HG03460 (cell line): ENCODE data around the gene FGD5.
"Not testable (repeated sequence)": the region's sequence is repeated elsewhere in the genome, so short reads cannot be mapped to it uniquely, and the experiment has no call there.

Experiments
- ATAC-seq: cut with Tn5 transposase; IDR thresholded peaks from one replicate; pipeline ENCODE4 v1.9.1; 2021; ENCODE audit not compliant: unreplicated experiment

FGD5 gene

DNA sequence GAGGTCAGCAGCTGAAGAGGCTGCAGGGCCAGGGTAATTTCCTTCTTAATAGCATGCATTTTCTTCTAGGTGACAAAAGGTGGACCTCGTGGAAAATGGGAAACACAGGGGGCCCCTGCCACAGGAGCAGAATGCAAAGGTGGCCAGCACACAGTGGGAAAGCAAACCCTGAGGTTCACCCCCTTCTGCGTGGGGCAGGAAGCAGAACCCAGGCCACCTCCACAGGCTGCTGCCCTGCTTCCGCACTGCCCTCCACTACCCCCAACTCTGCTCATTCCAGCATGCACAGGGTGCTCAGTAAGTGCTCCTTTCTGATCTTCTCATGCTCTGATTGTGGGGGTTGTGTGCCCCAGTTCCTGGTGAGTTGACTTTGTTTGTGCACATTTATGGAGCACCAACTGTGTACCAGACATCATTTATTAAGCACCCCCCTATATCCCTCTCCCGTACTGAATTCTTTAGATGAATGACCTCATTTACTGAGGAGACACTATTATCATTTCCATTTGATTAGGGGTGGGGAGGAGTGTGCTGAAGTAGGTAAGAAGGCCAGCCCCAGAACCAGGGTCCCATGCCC lies 12.7 kb upstream of the FGD5 start:
- no peak for ATAC-seq

DNA sequence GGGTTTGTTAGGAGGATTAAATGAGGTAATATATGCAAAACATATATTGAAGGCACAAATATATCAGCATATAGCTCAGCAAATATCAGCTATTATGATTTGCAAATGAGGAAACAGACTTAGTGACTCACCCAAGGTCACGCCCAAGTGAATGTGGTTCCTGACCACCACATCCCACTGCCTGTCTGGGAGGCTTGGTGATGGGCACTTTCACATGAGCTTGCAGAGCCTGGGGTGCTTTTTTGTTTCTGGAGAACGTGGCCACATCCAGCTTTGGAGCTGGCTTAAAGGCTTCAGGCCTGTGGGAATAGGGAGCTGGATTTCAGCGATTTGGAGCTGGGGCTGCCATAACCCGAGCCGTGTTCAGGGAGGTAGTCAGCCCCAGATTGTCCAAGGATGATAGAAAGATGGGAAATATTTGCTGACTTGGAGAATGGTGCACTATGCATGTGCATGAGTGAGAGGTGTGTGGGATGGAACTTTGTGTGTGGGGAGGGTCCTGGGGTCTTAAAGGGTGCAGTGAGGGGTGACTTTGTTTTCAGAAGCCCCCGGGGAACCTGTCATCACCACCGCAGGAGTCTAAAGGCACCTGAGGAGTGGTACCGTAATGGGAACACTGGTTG lies 12.0 kb upstream of the FGD5 start:
- no peak for ATAC-seq

DNA sequence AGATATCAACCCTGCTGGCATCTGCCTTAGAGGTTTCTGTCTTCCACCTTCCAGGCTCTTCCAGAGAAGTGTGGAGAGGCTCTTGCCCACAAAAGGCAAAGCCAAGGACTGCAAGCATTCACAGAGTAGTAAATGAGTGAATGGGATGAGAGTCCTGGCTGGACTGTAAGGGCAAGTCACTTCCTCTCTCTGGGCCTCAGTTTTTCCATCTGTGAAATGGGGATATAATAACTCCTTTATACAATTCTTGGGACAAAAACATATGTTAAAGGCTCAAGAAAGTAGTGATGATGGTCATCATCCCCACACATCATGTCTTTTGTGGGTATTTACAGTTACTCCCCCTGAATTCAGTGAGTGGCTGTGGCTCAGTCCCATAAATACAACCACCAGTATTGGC lies 10.7 kb upstream of the FGD5 start:
- ATAC-seq = no peak

DNA sequence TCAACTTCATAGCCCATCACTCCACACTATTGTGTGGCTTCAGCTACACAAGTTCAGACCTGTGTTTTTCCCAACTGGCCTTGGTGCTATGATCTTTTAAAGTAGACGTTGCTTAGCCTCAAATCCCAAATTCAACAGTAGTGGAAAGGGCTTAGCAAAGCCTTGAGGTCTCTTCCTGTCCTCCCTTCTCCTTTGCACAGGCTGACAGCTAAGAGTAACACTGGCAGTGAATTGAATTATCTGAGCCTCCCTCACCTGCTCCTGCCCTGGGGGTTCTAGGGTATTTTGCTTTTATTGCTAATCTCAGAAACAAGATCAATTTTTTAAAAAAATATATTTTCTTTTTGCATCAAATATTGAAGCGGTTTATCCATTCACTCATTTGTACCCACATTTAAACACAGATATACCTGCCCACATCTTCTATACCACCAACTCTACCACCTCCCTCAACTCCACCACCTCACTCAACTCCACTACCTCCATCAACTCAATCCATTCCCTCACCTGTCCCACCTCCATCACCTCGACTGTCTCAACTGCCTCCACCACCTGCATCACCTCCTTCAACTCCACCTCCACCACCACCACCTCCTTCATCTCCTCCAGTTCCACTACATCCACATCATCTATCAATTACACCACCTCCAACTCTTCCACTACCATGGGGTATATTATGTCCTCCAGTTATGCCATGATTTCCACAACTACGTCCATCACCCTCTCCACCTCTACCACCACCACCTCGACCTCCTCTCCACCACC lies 10.1 kb upstream of the FGD5 start:
- no peak for ATAC-seq

DNA sequence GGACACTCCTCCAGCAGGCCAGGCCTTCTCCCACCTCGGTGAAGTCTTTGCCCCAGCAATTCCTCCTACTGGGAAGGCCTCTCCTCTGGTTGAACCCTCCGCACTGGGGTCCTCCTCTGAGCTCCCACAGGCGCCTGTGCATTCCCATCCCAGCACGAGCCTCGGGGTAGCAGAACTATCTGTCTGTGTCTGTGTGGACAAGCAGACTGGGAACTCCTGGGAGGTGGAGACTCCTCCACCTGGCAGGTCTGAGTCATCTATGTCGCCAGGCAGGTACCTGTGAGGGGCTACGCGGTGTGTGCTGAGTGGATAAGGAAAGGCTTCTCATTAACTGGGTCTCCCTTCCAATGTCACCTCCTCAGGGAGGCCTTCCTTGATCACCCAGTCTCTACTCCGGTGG lies 9.2 kb upstream of the FGD5 start:
- not testable (repeated sequence) for ATAC-seq

DNA sequence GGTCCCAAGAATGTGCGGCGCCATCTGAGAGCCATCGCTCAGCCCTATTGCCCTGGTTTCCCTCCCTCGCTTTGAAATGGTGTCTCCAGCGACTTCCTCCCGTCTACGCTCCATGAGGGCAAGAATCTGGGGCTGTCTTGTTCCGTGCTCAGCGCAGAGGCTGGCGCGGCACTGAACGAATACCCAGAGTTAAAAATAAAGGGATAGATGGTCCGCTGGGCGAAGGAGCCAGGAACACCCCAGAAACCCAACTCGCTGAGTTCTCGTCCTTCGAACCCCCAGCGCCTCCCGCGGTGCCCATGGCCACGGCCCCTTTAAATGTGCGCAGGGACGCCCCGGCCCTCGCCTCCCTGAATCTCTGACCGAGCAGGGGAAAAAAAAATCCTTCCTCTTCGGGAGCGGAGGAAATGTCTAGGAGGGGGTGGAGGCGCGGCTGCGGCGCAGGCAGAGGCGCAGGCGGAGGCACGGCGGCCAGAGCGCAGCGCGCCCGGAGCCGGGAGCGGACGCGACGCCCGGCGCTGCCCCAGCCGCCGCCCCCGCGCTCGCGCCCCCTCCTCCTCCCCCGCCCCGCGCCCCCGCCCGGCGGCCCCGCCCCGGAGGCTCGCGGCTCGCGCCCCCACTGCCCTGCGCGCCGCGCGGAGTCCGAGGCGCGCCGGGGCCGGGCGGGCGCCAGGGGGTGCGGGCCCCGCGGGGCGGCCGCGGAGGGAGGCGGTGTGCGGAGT lies 8.5 kb upstream of the FGD5 start:
- no peak for ATAC-seq

DNA sequence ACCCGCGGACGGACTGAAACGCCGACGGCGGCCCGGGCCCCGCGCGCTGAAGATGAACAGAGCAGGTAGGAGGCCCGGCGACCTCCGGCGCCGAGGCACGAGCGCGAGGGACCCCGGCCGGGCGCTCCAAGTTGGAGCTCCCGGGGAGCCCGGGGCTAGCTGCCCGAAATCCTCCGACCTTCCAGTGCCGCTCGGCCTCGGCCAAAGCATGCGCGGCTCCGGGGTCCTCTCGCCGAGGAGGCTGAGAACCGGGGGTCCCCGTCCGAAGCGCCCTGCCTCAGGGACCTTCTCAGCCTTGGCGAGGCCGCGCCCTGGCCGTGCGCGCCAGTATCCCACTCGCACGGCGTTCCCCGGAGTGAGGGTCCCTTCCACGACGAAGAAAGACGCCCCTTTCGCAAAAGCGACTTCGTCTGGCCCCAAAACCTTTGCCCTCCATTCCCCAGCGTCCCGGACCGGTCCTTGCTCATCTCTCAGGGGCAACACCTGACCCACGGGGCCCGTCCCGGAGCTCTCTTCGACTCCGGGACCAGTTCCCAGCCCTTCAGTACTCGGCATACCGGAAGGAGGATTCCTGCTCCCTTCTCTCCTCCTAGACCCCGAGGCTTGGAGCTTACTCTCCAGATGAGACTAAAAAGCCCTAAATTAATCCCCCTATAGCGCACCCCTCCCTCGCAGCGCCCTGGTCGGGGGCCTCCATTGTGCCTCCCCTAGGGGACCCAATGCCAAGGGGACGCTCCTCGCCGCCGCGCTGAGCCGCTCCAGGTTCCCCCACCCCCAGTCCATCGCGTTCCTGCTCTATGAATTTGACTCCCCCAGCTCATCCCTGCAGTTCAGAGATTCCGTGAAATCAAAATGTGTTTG lies 7.7 kb upstream of the FGD5 start:
- no peak for ATAC-seq

DNA sequence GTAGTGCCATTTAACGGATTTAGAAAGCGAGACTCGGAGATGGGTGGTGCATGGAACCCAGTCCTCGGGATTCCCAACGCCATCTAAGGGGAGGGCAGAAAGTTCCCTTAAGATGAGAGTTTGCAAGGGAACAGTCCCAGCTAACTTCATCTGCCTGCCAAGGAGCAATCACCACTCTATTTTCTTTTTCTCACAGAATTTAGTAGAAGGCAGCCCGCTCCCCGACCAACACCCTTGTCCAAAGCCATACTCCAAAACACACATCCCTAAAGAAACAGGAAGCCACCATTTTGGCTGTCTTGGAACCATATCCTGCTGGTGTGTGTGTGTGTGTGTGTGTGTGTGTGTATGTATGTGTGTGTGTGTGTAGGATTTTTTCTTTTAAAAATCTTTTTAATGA lies 7.1 kb upstream of the FGD5 start:
- no peak for ATAC-seq

DNA sequence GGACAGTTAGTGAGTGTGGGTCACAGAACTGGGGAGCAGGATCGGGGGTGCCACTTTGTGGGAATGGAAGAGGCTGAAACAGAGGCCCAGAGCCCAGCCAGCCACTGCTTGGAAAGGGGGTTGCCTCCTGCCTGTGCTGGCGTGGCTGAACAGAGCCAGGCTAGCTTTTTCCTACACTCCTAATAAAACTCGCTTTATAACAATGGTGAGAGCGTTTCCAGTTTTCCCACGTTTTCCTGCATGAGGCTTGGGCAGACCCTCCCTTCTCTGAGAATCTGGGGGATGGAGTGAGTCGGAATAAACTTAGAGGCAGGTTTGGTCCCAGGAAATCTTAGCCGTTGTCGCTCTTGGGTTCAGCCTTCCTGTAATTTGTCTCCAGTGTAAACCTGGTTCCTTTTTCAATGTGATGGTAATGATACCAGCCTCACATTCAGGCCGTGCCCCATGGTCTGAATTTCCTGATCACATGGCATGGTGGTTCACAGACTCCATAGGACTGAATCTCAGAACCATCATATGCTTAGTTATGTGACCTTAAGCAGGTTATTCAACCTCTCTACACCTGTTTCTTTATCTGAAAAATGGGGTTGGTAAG lies 6.5 kb upstream of the FGD5 start:
- ATAC-seq = no peak

DNA sequence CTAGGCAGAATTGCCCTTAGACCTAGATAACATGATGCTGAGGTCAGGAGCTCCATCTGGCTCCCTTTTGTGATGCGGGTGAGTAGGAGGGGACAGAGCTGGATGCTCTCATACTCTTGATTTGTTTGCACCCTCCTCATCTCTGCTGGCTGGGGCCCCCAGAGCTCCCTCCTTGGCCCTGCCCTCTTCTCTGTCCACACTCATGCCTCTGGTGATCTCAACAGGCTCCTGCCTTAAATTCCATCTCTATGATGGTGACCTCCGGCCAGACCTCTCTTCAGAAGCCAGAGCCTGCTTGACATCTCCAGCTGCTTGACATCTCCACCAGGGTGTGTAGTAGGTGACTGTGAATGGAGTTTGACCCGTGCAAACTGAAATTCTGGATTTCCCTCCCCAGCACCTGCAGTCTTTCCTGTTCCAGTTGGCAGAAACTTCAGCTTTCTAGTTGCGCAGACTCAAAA lies 4.3 kb upstream of the FGD5 start:
- no peak for ATAC-seq

DNA sequence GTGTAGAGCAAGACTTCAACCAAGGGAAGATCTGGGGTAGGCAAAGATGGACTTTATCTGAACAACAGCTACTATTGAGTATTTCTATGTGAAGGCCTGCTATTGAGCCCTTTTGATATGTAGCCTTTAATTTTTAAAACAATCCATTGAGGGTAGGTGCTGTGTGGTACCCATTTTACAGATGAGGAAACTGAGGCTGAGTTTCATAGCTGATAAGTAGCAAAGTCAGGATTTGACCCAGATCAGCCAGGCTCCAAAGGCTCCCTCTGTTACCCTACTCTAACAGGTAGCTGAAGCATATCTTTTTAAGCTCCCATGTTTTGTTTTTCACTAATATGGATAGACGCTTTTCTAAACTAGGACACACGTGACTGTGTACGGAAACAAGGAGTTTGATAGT lies 2.4 kb upstream of the FGD5 start:
- ATAC-seq = no peak

DNA sequence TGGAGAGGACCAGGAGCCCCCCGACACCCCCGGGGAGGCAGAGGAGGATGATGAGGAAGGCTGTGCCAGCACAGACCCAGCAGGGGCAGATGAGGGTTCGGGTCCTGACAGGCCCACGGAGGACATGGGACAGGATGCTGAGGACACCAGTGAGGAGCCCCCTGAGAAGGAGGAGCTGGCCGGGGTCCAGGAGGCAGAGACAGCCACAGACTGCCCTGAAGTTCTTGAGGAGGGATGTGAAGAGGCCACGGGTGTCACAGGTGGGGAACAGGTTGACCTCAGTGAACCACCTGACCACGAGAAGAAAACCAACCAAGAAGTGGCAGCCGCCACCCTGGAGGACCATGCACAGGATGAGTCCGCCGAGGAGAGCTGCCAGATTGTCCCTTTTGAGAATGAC lies 909 bp downstream of the FGD5 start:
- no peak for ATAC-seq

DNA sequence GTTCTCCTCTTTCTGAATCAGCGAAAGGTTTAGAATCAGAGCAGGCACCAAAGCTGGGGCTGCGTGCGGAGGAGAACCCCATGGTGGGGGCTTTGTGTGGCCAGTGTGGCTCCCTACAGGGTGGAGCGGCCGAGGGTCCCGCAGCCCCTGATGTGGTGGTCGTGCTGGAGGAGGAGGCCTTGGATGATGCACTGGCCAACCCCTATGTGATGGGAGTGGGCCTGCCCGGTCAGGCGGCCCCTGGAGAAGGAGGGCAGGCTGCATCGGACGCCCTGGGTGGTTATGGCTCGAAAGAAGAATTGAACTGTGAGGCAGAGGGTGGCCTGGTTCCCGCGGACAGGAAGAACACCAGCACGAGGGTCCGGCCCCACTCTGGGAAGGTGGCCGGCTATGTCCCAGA lies 1.4 kb downstream of the FGD5 start:
- ATAC-seq = no peak

DNA sequence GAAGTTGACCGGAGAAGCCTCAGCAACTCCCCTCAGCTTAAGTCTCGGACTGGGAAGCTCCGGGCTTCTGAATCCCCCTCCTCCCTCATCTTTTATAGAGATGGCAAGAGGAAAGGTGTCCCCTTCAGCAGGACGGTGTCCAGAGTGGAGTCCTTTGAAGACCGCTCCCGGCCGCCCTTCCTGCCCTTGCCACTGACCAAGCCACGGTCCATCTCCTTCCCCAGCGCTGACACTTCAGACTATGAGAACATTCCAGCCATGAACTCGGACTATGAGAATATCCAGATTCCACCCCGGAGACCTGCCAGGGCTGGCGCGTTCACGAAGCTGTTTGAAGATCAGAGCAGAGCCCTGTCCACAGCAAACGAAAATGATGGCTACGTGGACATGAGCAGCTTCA lies 2.4 kb downstream of the FGD5 start:
- ATAC-seq = no peak

DNA sequence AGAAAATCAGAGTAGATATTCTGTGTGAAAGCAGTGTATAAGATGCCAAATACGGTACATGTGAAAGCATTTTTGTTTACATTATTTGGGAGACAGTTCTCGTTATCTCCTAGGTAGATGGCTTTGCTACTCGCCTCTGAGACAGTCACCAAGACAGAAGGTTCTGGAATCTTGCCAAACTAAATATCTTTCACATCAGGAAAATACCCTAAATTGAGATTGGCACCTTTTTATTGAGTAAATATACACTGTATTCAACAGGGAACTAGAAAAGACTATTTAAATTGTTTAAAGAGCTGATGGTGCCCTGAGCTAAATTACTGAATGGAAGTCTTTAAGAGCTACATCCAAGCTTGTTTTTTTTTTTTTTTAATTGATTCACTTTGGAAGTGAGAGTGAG lies 3.4 kb downstream of the FGD5 start:
- no peak for ATAC-seq

DNA sequence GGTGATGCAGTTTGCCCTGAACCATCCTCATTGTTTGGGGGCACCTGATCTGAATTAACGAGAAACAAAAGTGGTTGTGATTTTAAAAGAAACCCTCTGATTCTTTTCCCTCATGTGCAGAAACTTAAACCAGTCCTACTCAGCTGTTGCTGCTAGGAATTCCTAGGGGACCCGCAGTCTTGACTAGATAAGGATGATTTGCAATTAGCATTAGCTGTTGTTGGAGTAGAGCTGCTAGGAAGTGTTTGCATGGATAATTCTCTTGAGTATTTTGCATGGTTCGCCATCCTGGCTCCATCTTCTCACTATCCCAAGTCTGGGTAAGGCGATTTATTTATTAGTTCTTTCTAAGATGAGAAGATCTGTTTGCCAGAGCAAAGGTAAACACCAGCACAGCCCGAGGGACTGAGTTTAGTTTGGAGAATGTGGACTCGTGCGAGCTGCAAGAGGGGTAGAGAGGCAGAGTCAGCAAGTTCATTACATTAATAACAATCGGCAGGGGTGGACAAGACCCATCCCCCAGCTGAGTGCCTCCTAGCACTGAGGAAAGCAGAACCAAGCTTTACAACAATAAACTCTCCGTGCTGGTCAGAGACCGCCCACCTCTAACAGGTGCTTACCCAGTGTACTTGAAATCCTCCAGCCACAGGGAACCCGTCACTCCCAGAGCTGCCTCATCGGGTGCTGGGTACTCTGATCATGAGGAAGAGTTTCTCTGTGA lies 4.1 kb downstream of the FGD5 start:
- ATAC-seq = no peak

DNA sequence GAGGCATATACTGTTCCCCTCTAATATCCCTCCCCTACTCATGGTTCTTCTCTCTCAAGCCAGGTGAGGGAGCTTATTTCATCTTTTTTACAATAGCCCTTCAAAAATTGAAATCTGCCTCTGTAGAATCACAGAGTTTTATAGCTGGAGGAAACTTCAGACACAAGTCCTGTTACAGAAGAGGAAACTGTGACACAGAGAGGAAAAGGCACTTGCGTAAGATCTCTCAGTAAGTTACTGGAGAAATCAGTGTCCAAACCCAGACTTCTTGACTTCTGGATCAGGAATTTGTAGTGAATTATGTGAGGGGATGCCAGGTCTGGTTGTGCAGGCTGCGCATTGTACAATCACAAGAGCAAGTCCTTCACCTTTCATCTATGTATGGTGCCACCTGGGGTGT lies 4.6 kb downstream of the FGD5 start:
- no peak for ATAC-seq

DNA sequence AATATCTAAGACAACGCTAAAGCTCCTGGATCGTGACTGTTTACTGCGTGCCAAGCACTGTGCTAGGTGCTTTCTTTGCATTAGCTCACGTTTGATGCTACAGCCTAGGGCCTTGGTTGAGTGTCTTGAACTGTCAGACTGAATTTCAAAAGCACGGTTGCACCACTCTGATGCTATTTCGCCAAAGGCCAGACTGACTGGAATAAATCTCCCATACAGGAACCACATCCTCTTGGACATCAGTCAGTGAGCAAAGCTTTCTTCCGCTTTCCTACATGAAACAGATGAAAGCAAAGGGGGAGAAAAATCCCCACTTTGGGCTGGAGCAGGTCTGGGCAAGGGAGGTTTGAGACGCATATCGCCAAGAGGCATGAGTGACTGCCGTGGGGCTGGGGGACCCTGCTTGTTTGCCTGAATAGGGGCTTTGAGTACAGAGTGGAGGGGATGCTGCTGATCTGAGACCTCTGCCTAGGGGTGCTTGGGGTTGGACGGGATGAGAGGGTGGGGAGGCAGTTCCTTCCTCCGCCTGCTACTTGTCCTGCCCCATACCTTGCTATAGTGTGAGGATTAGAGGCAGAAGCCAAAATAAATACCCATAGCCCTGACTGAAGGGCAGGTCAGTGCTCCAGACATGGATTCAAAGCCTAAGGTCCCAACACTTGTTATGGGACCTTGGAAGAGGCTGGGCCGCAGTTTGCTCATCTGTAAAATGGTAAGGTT lies 5.3 kb downstream of the FGD5 start:
- no peak for ATAC-seq

DNA sequence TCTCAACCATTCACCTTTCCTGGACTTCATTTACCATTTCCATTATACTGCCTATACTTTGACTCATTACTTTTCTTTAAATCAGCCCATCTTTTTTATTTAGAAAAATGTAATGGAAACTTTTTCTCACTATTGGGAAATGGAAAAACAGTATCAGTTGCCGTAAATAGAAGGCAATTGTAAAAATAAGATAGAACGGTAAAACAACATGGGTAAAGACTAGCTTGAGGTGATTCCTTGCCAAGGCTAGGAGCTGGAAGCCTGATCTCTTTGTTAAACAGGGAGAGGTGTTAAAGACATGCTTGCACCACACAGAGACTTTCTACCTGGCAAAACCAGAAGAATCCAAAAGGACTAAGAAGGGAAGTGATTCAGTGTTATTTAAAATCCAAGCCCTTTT lies 5.9 kb downstream of the FGD5 start:
- ATAC-seq = no peak
